Dendritic cell treated with granulocyte-macrophage colony-stimulating factor and Interleukin-4, amounts not matched to agents 40 ng/mL and 50 ng/mL, for 4 days (primary cell): ENCODE data around the gene KCNH5.

Experiments
- H3K27ac Mint-ChIP-seq: one replicate; pipeline ENCODE4 v1.8.0; 2022; ENCODE audit warnings: mild to moderate bottlenecking, mixed read lengths
- H3K27me3 Mint-ChIP-seq: one replicate; pipeline ENCODE4 v1.8.0; 2022; ENCODE audit warnings: mild to moderate bottlenecking, mixed read lengths
- H3K36me3 Mint-ChIP-seq: one replicate; pipeline ENCODE4 v1.8.0; 2022; ENCODE audit warnings: low read depth, mixed read lengths
- H3K4me1 Mint-ChIP-seq: one replicate; pipeline ENCODE4 v1.8.0; 2022; ENCODE audit warnings: low read depth, mixed read lengths
- H3K4me3 Mint-ChIP-seq: one replicate; pipeline ENCODE4 v1.8.0; 2022; ENCODE audit warnings: mild to moderate bottlenecking, moderate library complexity, mixed read lengths
- H3K9me3 Mint-ChIP-seq: one replicate; pipeline ENCODE4 v1.8.0; 2022; ENCODE audit warnings: mixed read lengths
- intact Hi-C: fragments of 100-400 bp; cut with micrococcal nuclease; formaldehyde crosslinking; loops from one replicate; pipeline ENCODE4 v1.15.0; 2022

KCNH5 gene, protein sequence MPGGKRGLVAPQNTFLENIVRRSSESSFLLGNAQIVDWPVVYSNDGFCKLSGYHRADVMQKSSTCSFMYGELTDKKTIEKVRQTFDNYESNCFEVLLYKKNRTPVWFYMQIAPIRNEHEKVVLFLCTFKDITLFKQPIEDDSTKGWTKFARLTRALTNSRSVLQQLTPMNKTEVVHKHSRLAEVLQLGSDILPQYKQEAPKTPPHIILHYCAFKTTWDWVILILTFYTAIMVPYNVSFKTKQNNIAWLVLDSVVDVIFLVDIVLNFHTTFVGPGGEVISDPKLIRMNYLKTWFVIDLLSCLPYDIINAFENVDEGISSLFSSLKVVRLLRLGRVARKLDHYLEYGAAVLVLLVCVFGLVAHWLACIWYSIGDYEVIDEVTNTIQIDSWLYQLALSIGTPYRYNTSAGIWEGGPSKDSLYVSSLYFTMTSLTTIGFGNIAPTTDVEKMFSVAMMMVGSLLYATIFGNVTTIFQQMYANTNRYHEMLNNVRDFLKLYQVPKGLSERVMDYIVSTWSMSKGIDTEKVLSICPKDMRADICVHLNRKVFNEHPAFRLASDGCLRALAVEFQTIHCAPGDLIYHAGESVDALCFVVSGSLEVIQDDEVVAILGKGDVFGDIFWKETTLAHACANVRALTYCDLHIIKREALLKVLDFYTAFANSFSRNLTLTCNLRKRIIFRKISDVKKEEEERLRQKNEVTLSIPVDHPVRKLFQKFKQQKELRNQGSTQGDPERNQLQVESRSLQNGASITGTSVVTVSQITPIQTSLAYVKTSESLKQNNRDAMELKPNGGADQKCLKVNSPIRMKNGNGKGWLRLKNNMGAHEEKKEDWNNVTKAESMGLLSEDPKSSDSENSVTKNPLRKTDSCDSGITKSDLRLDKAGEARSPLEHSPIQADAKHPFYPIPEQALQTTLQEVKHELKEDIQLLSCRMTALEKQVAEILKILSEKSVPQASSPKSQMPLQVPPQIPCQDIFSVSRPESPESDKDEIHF

DNA sequence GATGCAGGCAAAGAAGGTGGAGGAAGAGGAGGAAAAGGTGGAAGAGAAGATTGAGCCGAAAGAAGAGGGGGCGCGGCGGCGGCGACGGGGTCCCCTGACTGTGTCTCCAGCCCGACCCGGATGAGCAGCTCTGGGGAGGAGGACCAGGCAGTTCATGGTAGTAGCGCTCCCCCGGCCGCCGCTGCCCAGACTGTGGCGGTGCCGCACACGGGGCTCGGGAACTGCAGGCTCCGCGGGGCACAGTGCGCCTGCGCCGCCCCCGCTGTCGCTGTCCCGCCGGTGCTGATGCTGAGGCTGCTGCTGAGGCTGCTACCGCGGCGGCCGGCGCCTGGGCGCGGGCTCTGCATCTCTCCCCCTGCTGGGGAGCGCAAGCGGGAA, at the start of gene KCNH5:
KCNH5 (minus strand) TSS at position 225 of the 378 bp plus-strand sequence. CDS start 272 bp downstream, outside the sequence.
- intact Hi-C loops = no loop called here
- no peak within 1 kb of the TSS for H3K4me3 Mint-ChIP-seq
- no peak within 1 kb of the TSS for H3K27ac Mint-ChIP-seq
- no peaks in the 10 kb centered on the region for H3K4me1 Mint-ChIP-seq
- H3K36me3 Mint-ChIP-seq = no peaks in the 10 kb centered on the region
- H3K9me3 Mint-ChIP-seq = no peaks in the 10 kb centered on the region
- peaks cover 33% of the 10 kb centered on the region for H3K27me3 Mint-ChIP-seq

DNA sequence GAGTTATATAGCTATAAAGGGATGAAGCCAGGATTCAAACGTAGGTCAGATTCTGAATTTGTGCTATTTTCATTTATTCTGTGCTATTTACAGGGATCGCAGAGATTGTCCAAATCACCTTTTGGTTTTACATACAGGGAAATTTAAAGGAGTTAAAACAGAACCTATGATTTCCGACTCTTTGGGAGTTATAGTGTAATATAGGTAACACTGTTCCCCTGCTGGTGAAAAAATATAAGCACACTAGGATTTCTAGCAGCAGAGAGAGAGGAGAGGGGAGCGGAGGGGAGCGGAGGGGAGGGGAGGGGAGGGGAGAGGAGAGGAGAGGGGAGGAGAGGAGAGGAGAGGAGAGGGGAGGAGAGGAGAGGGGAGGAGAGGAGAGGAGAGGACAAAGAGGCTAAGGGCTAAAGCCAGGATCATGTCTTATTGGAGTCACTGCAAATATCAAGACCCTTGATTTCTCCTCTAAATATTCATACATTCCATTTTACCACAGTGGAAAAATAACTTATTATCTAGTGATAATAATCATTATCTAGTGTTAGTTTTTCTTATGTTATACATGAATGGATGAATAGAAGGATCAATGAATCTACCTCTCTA, 46.2 kb upstream of the KCNH5 start:
- intact Hi-C loops = no loop called here
- Mint-ChIP-seq H3K4me3 (no peak overlapping the region), H3K27me3 (no peaks in the 10 kb centered on the region), H3K9me3 (no peaks in the 10 kb centered on the region), H3K36me3 (no peaks in the 10 kb centered on the region), H3K4me1 (no peaks in the 10 kb centered on the region), H3K27ac (no peak overlapping the region)

DNA sequence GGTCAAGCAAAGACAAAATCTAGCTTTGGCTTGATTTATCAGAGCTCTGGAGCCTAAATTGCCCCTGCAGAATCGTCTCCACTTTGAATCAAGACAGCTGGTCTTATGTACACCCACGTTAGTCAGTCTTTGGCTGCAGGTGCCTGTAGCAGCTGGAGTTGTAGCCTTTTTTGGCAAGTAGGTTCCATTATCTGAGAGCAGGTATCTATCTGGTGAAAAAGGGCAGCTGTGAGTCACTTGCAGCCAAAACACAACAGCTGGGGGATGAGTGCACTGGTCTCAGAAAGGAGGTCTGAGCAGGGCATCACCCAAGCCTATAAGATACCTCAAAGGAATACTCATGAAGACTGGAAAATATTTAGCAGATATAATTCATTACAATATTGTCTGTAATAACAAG, 43.6 kb upstream of the KCNH5 start:
- no peaks in the 10 kb centered on the region for H3K36me3 Mint-ChIP-seq
- H3K27me3 Mint-ChIP-seq = no peaks in the 10 kb centered on the region
- no peaks in the 10 kb centered on the region for H3K9me3 Mint-ChIP-seq
- H3K4me3 Mint-ChIP-seq = no peak overlapping the region
- no peaks in the 10 kb centered on the region for H3K4me1 Mint-ChIP-seq
- intact Hi-C loops = no loop called here
- no peak overlapping the region for H3K27ac Mint-ChIP-seq

DNA sequence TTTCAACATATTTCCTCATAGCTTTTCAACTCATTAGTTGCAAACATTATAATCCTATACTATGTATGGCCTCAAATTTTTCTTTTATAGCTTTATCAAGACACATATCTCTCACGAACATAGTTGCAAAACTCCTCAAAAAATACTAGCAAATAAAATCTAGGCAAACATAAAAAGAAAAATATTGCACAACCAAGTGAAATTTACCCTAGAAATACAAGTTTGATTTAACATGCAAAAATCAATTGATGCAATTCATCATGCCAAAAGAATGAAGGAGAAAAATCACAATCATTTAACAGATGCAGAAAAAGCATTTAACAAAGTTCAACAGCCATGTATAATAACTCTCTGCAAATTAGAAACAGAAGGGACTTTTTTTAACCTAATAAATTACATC, 33.3 kb upstream of the KCNH5 start:
- Mint-ChIP-seq H3K27me3 (no peaks in the 10 kb centered on the region), H3K4me1 (no peaks in the 10 kb centered on the region), H3K9me3 (no peaks in the 10 kb centered on the region), H3K36me3 (no peaks in the 10 kb centered on the region), H3K4me3 (no peak overlapping the region), H3K27ac (no peak overlapping the region)
- intact Hi-C loops = no loop called here

DNA sequence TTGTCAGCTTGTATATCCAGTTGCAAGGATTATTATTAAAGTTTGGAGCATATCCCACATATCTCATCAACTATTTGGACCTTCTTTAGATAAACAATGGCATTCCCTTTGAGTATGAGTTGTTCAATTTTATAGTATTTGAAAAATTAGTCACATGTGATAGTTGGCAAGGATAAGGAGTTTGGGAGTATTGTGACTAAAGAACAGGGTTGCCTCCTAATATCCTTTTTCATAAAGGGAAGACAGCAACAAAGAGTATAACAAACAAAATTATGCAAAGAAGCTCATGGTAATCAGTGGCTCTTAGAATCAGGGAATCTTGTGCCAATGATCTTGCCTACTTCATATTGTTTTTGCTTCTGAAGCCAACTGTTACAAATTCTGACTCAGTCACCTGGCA, 31.2 kb upstream of the KCNH5 start:
- no peak overlapping the region for H3K4me3 Mint-ChIP-seq
- no peaks in the 10 kb centered on the region for H3K36me3 Mint-ChIP-seq

DNA sequence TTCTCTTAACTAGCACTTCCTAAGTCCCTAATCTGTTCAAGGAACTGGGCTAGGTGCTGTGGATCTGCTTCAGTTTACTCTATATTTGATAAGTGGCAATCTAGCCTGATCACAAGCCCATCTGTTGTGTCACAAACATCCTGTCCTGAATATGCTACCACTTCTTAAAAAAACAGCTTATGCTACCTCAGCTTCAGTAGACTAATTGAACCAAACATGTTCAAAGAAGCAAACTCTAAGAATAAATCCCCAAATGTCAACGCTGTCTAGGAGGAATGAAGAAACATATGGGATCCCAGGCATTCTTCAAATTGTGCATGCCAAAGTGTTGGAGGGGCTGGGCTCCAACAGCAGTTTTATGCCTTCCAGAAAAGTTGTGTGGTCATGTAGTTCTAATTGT, 10.4 kb upstream of the KCNH5 start:
- H3K4me1 Mint-ChIP-seq = no peaks in the 10 kb centered on the region
- intact Hi-C loops = no loop called here
- no peak overlapping the region for H3K27ac Mint-ChIP-seq
- H3K36me3 Mint-ChIP-seq = no peaks in the 10 kb centered on the region
- H3K27me3 Mint-ChIP-seq = no peaks in the 10 kb centered on the region
- peaks cover 9% of the 10 kb centered on the region for H3K9me3 Mint-ChIP-seq
- H3K4me3 Mint-ChIP-seq = no peak overlapping the region

More for the DNA sequence above, 31.2 kb upstream of the KCNH5 start:
- Mint-ChIP-seq H3K4me1 (no peaks in the 10 kb centered on the region), H3K9me3 (peaks cover 14% of the 10 kb centered on the region), H3K27me3 (no peaks in the 10 kb centered on the region), H3K27ac (no peak overlapping the region)
- intact Hi-C loops = no loop called here

DNA sequence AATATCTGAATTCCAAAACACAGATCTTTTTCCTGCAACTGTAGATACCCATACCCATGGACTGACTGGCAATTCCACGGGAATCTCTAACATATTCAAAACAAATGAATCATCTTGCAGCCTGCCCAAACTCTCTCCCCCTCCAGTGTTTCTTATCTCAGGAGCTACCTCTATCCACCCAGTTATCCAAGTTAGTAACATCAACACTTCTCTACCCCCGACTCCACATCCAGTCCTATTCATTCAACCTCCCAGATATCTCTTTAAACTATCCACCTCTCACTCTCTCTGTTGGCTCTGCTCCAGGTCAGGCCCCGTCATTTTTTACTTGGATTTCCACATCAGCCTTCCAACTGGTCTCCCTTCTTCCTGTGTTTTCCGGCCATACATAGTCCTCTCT, 6.7 kb upstream of the KCNH5 start:
- Mint-ChIP-seq H3K27ac (no peak overlapping the region), H3K4me1 (no peaks in the 10 kb centered on the region), H3K27me3 (peaks cover 6% of the 10 kb centered on the region), H3K4me3 (no peak overlapping the region), H3K9me3 (peaks cover 9% of the 10 kb centered on the region), H3K36me3 (no peaks in the 10 kb centered on the region)
- intact Hi-C loops = no loop called here

DNA sequence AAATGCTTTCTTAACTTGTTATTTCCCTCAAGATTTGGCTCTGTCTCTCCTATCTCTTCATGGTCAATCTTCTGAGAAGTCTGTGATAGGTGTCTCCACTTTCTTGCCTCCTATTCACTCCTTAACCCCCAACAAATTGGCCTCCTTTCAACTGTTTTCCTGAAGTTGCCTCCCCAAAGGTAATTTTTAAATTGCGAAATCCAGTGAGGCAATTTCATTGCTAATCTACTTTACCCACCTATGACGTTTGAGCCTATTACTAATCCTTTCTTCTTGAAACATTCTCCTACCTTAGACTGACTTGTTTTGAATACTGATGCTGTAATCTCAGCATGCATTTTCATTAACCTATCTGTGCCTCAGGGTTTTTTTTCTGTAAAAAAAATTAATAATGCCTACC, 6.0 kb upstream of the KCNH5 start:
- H3K27me3 Mint-ChIP-seq = peaks cover 13% of the 10 kb centered on the region
- H3K27ac Mint-ChIP-seq = no peak overlapping the region
- H3K9me3 Mint-ChIP-seq = peaks cover 4% of the 10 kb centered on the region

DNA sequence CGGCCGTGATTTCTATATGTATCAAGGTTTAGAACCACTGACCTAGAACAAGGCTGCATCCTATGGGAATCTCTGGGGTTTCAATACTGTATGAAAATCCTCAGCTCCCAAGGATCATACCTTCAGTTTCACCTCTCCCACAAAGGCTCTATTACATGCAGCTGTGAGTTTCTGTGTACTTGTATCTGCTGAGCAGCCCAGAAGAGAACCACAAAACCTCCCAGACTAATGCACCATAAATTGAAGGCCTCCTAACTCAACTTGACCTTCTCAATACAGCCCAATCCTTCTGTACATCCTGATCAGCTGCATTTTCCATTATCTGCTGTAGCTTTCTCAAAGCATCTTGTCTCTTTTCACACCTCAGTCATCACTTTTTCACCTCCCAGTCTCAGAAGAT, 5.4 kb upstream of the KCNH5 start:
- no peak overlapping the region for H3K4me3 Mint-ChIP-seq
- peaks cover 19% of the 10 kb centered on the region for H3K27me3 Mint-ChIP-seq
- no peaks in the 10 kb centered on the region for H3K36me3 Mint-ChIP-seq
- intact Hi-C loops = no loop called here
- no peaks in the 10 kb centered on the region for H3K9me3 Mint-ChIP-seq
- no peak overlapping the region for H3K27ac Mint-ChIP-seq
- H3K4me1 Mint-ChIP-seq = no peaks in the 10 kb centered on the region

More for the DNA sequence above, 6.0 kb upstream of the KCNH5 start:
- Mint-ChIP-seq H3K36me3 (no peaks in the 10 kb centered on the region), H3K4me1 (no peaks in the 10 kb centered on the region), H3K4me3 (no peak overlapping the region)
- intact Hi-C loops = no loop called here

DNA sequence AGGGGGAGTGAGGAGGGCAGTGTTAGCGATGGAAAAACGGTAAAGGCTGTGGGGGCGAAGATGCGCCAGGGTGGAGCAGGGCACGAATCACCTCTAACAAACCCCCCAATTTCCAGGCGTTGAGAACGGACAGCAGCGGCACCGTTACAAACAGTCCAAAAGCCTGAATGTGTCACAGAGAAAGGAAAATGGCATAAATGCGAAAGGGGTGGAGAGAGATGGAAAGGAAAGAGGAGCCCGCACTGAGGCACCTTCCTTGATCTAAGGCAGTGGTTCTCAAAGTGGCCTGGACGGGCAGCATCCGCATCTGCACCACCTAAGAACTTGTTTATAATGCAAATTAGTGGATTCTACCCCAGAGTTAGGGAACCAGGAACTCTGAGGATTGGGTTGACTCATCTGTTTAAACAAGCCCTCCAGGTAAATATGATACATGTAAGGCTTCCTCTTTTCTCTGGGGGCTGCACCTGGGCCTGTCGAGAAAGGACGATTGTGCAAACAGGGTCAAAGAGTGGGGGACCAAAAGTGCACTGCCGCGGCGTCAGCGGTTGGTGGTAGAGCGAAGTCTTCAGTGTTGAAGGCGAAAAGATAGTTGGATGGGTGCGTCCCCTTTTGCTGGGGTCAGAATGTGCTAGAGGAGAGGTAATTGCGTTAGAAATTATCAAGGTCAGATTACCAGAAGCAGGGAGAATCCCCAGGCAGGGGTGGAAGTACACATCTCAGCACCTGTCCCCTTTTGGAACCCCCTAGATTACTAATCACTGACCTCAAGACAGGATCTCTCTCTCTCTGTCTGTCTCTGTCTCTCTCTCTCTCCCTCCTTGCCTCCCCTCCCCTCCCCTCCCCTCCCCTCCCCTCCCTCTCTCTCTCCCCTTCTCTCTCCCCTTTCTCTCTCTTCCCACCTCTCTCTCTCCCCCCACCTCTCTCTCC, 1.3 kb upstream of the KCNH5 start:
- intact Hi-C loops = no loop called here
- H3K4me1 Mint-ChIP-seq = no peaks in the 10 kb centered on the region

DNA sequence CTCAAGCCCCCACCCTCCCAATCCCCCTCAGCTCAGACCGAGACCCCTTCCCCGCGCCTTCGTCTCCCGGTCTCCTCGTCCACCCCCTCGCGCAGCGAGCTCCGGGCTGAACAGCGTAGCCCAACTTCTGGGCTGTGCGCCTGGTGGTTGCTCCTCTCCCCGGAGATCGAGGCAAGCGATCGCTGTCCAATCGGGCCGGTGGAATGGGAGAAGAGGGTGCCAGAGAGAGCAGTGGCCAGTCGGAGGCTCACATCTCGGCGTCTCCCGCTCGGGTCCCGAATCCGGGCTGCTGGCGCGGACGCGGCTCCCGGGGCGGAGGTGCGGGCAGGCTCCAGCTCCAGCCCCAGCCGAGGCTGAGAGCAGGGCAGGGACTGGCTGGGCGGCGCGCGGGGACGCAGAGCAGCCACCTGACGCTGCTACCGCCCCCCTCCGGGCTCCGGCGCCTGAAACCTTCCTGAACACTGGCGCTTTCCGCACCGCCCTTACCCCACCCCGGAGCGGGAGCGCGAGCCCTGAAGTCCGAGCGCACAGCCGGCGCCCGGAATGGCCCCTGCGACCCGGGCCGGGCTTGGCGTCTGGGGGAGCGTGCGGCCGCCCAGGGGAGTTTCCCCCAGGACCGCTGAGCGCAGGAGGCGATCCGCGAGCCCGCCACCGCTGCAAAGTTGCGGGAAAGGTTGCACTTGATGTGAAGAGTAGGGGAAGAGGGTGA, 508 bp upstream of the KCNH5 start:
- Mint-ChIP-seq H3K4me3 (no peak overlapping the region), H3K9me3 (no peaks in the 10 kb centered on the region), H3K27ac (no peak overlapping the region), H3K4me1 (no peaks in the 10 kb centered on the region), H3K27me3 (peaks cover 33% of the 10 kb centered on the region), H3K36me3 (no peaks in the 10 kb centered on the region)
- intact Hi-C loops = no loop called here

More for the DNA sequence above, 1.3 kb upstream of the KCNH5 start:
- Mint-ChIP-seq H3K27me3 (peaks cover 33% of the 10 kb centered on the region), H3K4me3 (no peak overlapping the region), H3K27ac (no peak overlapping the region), H3K36me3 (no peaks in the 10 kb centered on the region), H3K9me3 (no peaks in the 10 kb centered on the region)

DNA sequence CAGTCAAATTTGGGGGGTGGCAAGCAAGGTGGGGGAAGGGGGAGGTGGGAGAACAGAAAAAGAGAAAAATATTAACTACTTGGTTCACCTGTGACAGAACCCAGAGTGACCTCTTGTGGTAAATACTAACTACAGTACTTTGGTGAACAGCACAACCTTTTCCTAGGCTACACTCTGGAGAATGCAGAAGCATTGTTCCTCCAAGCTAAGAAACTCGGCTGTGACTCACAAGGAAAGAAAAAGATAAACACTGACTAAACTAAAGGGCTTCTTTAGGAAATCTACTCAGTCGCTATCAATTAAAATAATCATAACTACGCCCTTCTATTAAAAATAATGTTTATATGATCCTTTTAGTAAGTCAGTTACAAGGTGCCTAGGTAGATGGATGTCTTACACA, 5.4 kb downstream of the KCNH5 start:
- intact Hi-C loops = no loop called here
- Mint-ChIP-seq H3K27me3 (peaks cover 6% of the 10 kb centered on the region), H3K36me3 (no peaks in the 10 kb centered on the region), H3K4me3 (no peak overlapping the region), H3K4me1 (no peaks in the 10 kb centered on the region), H3K27ac (no peak overlapping the region), H3K9me3 (no peaks in the 10 kb centered on the region)

DNA sequence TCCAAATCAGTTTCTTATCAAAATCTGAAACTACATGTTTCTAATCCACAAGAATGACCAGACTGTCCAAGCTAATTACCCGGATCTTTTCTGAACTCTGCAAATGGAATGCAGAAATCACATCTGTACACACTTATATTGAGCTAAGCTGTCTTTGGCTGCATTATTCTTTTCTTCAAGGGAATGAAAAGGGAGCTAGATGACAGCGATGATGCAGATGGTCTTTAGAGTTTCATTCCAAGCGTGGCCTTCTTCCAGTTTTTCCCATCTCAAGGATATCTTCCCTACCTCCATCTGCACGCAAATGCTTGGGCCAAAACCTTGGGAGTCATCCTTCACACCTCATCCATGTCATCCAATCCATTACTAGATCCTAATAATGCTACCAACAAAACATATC, 12.6 kb downstream of the KCNH5 start:
- H3K27me3 Mint-ChIP-seq = no peaks in the 10 kb centered on the region
- H3K4me1 Mint-ChIP-seq = no peaks in the 10 kb centered on the region
- no peak overlapping the region for H3K27ac Mint-ChIP-seq
- no peaks in the 10 kb centered on the region for H3K36me3 Mint-ChIP-seq
- intact Hi-C loops = no loop called here
- H3K9me3 Mint-ChIP-seq = no peaks in the 10 kb centered on the region
- no peak overlapping the region for H3K4me3 Mint-ChIP-seq
